ENCODE results near the gene GPR180.
A peak's percentile ranks its signal among the peaks of the same experiment; 100 is the strongest.
"Not testable (repeated sequence)": the region's sequence is repeated elsewhere in the genome, so short reads cannot be mapped to it uniquely, and the experiment has no call there.

GPR180 gene

GRCh38 chr13:94622344-94622743 is 20.7 kb downstream of the GPR180 start:
- Histone ChIP-seq H3K36me3 (ENCODE audit: control insufficient read depth in 4 of 4, insufficient read depth in 4 of 4, low read length in 3 of 4) (peaks cover 12 to 44% (median 20%) of the 10 kb centered on the region in 4 experiments), H3K27me3 (replicated peaks in 2 of 5; ENCODE audit: control insufficient read depth in 4 of 5, insufficient read depth in 5 of 5, low read length in 4 of 5) (no peaks in the 10 kb centered on the region), H3K4me3 (ENCODE audit: control insufficient read depth in 1 of 7, extremely low read depth in 1 of 7, insufficient read depth in 4 of 7, low read depth in 2 of 7, low read length in 6 of 7) (no peak overlapping the region), H3K4me1 (ENCODE audit: control extremely low read depth in 1 of 4, control insufficient read depth in 4 of 4, insufficient read depth in 4 of 4, low read length in 3 of 4) (no peaks in the 10 kb centered on the region), H3K27ac (ENCODE audit: insufficient read depth in 1 of 2, low read depth in 1 of 2, low read length in 2 of 2, poor library complexity in 1 of 2, severe bottlenecking in 2 of 2) (no peak overlapping the region), H3K9me3 (ENCODE audit: control extremely low read depth in 1 of 5, control insufficient read depth in 4 of 5, insufficient read depth in 2 of 5, low read depth in 1 of 5, low read length in 4 of 5) (no peaks in the 10 kb centered on the region)
- ChIA-PET CTCF (interaction anchor here (0.8 to 3.2 kb wide), 5 partner anchors 17 to 531 kb away, joined by 3 to 9 read pairs (median 4); no protein-coding TSS in a partner anchor), POLR2A (no interaction called here)
- peak in 1 of 3 donors; percentile 7 for DNase-seq
- no CpG with 5 or more reads among the region's 2 CpGs for WGBS (ENCODE audit: insufficient coverage)

- H3K27me3 ChIP-seq (replicated peaks in 2 of 5; ENCODE audit: control insufficient read depth in 4 of 5, insufficient read depth in 5 of 5, low read length in 4 of 5), result no peaks in the 10 kb centered on the region
- ChIA-PET POLR2A (interaction anchor here (0.7 kb wide), 1 partner anchor 1024 kb away, joined by 4 read pairs; no protein-coding TSS in a partner anchor), CTCF (interaction anchor here (3.2 kb wide), 1 partner anchor 73 kb away, joined by 9 read pairs; no protein-coding TSS in a partner anchor)
- no peak for DNase-seq
- no peaks in the 10 kb centered on the region for H3K4me1 ChIP-seq (ENCODE audit: control extremely low read depth in 1 of 4, control insufficient read depth in 4 of 4, insufficient read depth in 4 of 4, low read length in 3 of 4)
- no peak overlapping the region for H3K27ac ChIP-seq (ENCODE audit: insufficient read depth in 1 of 2, low read depth in 1 of 2, low read length in 2 of 2, poor library complexity in 1 of 2, severe bottlenecking in 2 of 2)
- peaks cover 13 to 45% (median 23%) of the 10 kb centered on the region in 4 experiments for H3K36me3 ChIP-seq (ENCODE audit: control insufficient read depth in 4 of 4, insufficient read depth in 4 of 4, low read length in 3 of 4)
- WGBS (ENCODE audit: insufficient coverage), result 100% methylated on average over 2 of the region's 4 CpGs
- no peaks in the 10 kb centered on the region for H3K9me3 ChIP-seq (ENCODE audit: control extremely low read depth in 1 of 5, control insufficient read depth in 4 of 5, insufficient read depth in 2 of 5, low read depth in 1 of 5, low read length in 4 of 5)
- H3K4me3 ChIP-seq (ENCODE audit: control insufficient read depth in 1 of 7, extremely low read depth in 1 of 7, insufficient read depth in 4 of 7, low read depth in 2 of 7, low read length in 6 of 7), result no peak overlapping the region
Observed at GRCh38 chr13:94623316-94623715, 21.7 kb downstream of the GPR180 start.

GRCh38 chr13:94630858-94631257 is 29.2 kb downstream of the GPR180 start:
- Histone ChIP-seq H3K27ac (ENCODE audit: insufficient read depth in 1 of 2, low read depth in 1 of 2, low read length in 2 of 2, poor library complexity in 1 of 2, severe bottlenecking in 2 of 2) (no peak overlapping the region), H3K4me1 (ENCODE audit: control extremely low read depth in 1 of 4, control insufficient read depth in 4 of 4, insufficient read depth in 4 of 4, low read length in 3 of 4) (no peaks in the 10 kb centered on the region), H3K9me3 (ENCODE audit: control extremely low read depth in 1 of 5, control insufficient read depth in 4 of 5, insufficient read depth in 2 of 5, low read depth in 1 of 5, low read length in 4 of 5) (no peaks in the 10 kb centered on the region), H3K36me3 (ENCODE audit: control insufficient read depth in 4 of 4, insufficient read depth in 4 of 4, low read length in 3 of 4) (peaks cover 0 to 14% (median 12%) of the 10 kb centered on the region in 4 experiments), H3K4me3 (ENCODE audit: control insufficient read depth in 1 of 7, extremely low read depth in 1 of 7, insufficient read depth in 4 of 7, low read depth in 2 of 7, low read length in 6 of 7) (no peak overlapping the region), H3K27me3 (replicated peaks in 2 of 5; ENCODE audit: control insufficient read depth in 4 of 5, insufficient read depth in 5 of 5, low read length in 4 of 5) (no peaks in the 10 kb centered on the region)
- no peak for DNase-seq
- CTCF ChIA-PET, result interaction anchor here (1.1 to 4.3 kb wide), 3 partner anchors 10 to 526 kb away, joined by 3 to 22 read pairs (median 3); no protein-coding TSS in a partner anchor
- WGBS (ENCODE audit: insufficient coverage), result 100% methylated on average over 2 of the region's 2 CpGs
- POLR2A ChIA-PET, result no interaction called here

GRCh38 chr13:94632226-94632980 is 30.7 kb downstream of the GPR180 start:
- CTCF ChIA-PET, result no interaction called here

GRCh38 chr13:94636096-94636495 is 34.4 kb downstream of the GPR180 start:
- 97% methylated on average over 4 of the region's 5 CpGs for WGBS (ENCODE audit: insufficient coverage)
- POLR2A ChIA-PET; H3K4me3 ChIP-seq (ENCODE audit: control insufficient read depth in 1 of 7, extremely low read depth in 1 of 7, insufficient read depth in 4 of 7, low read depth in 2 of 7, low read length in 6 of 7); H3K36me3 ChIP-seq (ENCODE audit: control insufficient read depth in 4 of 4, insufficient read depth in 4 of 4, low read length in 3 of 4); H3K4me1 ChIP-seq (ENCODE audit: control extremely low read depth in 1 of 4, control insufficient read depth in 4 of 4, insufficient read depth in 4 of 4, low read length in 3 of 4); DNase-seq; H3K9me3 ChIP-seq (ENCODE audit: control extremely low read depth in 1 of 5, control insufficient read depth in 4 of 5, insufficient read depth in 2 of 5, low read depth in 1 of 5, low read length in 4 of 5); H3K27ac ChIP-seq (ENCODE audit: insufficient read depth in 1 of 2, low read depth in 1 of 2, low read length in 2 of 2, poor library complexity in 1 of 2, severe bottlenecking in 2 of 2); CTCF ChIA-PET; H3K27me3 ChIP-seq (replicated peaks in 2 of 5; ENCODE audit: control insufficient read depth in 4 of 5, insufficient read depth in 5 of 5, low read length in 4 of 5): not testable (repeated sequence)

More at GRCh38 chr13:94632226-94632980, 30.7 kb downstream of the GPR180 start:
- Histone ChIP-seq H3K4me3 (ENCODE audit: control insufficient read depth in 1 of 7, extremely low read depth in 1 of 7, insufficient read depth in 4 of 7, low read depth in 2 of 7, low read length in 6 of 7) (no peak overlapping the region), H3K27ac (ENCODE audit: insufficient read depth in 1 of 2, low read depth in 1 of 2, low read length in 2 of 2, poor library complexity in 1 of 2, severe bottlenecking in 2 of 2) (no peak overlapping the region), H3K9me3 (ENCODE audit: control extremely low read depth in 1 of 5, control insufficient read depth in 4 of 5, insufficient read depth in 2 of 5, low read depth in 1 of 5, low read length in 4 of 5) (no peaks in the 10 kb centered on the region), H3K27me3 (replicated peaks in 2 of 5; ENCODE audit: control insufficient read depth in 4 of 5, insufficient read depth in 5 of 5, low read length in 4 of 5) (no peaks in the 10 kb centered on the region), H3K36me3 (ENCODE audit: control insufficient read depth in 4 of 4, insufficient read depth in 4 of 4, low read length in 3 of 4) (peaks cover 0 to 12% (median 6%) of the 10 kb centered on the region in 4 experiments), H3K4me1 (ENCODE audit: control extremely low read depth in 1 of 4, control insufficient read depth in 4 of 4, insufficient read depth in 4 of 4, low read length in 3 of 4) (no peaks in the 10 kb centered on the region)
- DNase-seq, result no peak
- no CpG with 5 or more reads among the region's 3 CpGs for WGBS (ENCODE audit: insufficient coverage)
- POLR2A ChIA-PET, result no interaction called here

- no peaks in the 10 kb centered on the region for H3K4me1 ChIP-seq (ENCODE audit: control extremely low read depth in 1 of 4, control insufficient read depth in 4 of 4, insufficient read depth in 4 of 4, low read length in 3 of 4)
- H3K4me3 ChIP-seq (ENCODE audit: control insufficient read depth in 1 of 7, extremely low read depth in 1 of 7, insufficient read depth in 4 of 7, low read depth in 2 of 7, low read length in 6 of 7), result no peak overlapping the region
- no peak overlapping the region for H3K27ac ChIP-seq (ENCODE audit: insufficient read depth in 1 of 2, low read depth in 1 of 2, low read length in 2 of 2, poor library complexity in 1 of 2, severe bottlenecking in 2 of 2)
- peaks cover 0 to 3% (median 1%) of the 10 kb centered on the region in 4 experiments for H3K36me3 ChIP-seq (ENCODE audit: control insufficient read depth in 4 of 4, insufficient read depth in 4 of 4, low read length in 3 of 4)
- ChIA-PET POLR2A (no interaction called here), CTCF (interaction anchor here (1.4 kb wide), 1 partner anchor 22 kb away, joined by 3 read pairs; no protein-coding TSS in a partner anchor)
- no CpG with 5 or more reads among the region's 1 CpG for WGBS (ENCODE audit: insufficient coverage)
- peaks cover 0 to 2% (median 0%) of the 10 kb centered on the region in 5 experiments for H3K9me3 ChIP-seq (ENCODE audit: control extremely low read depth in 1 of 5, control insufficient read depth in 4 of 5, insufficient read depth in 2 of 5, low read depth in 1 of 5, low read length in 4 of 5)
- peaks cover 0 to 2% (median 0%) of the 10 kb centered on the region in 5 experiments for H3K27me3 ChIP-seq (replicated peaks in 2 of 5; ENCODE audit: control insufficient read depth in 4 of 5, insufficient read depth in 5 of 5, low read length in 4 of 5)
- no peak for DNase-seq
Observed at GRCh38 chr13:94636942-94637578, 35.4 kb downstream of the GPR180 start.

GRCh38 chr13:94637677-94638076 is 36.0 kb downstream of the GPR180 start:
- H3K4me1 ChIP-seq (ENCODE audit: control extremely low read depth in 1 of 4, control insufficient read depth in 4 of 4, insufficient read depth in 4 of 4, low read length in 3 of 4); H3K27ac ChIP-seq (ENCODE audit: insufficient read depth in 1 of 2, low read depth in 1 of 2, low read length in 2 of 2, poor library complexity in 1 of 2, severe bottlenecking in 2 of 2); H3K36me3 ChIP-seq (ENCODE audit: control insufficient read depth in 4 of 4, insufficient read depth in 4 of 4, low read length in 3 of 4); H3K27me3 ChIP-seq (replicated peaks in 2 of 5; ENCODE audit: control insufficient read depth in 4 of 5, insufficient read depth in 5 of 5, low read length in 4 of 5); POLR2A ChIA-PET; H3K4me3 ChIP-seq (ENCODE audit: control insufficient read depth in 1 of 7, extremely low read depth in 1 of 7, insufficient read depth in 4 of 7, low read depth in 2 of 7, low read length in 6 of 7); H3K9me3 ChIP-seq (ENCODE audit: control extremely low read depth in 1 of 5, control insufficient read depth in 4 of 5, insufficient read depth in 2 of 5, low read depth in 1 of 5, low read length in 4 of 5); DNase-seq: not testable (repeated sequence)
- CTCF ChIA-PET, result interaction anchor here (1.4 kb wide), 1 partner anchor 22 kb away, joined by 3 read pairs; no protein-coding TSS in a partner anchor
- WGBS (ENCODE audit: insufficient coverage), result no CpG with 5 or more reads among the region's 3 CpGs

All from common myeloid progenitor, CD34-positive (primary cell).